Osteoblast (primary cell): ENCODE measurements around the gene MLLT6. TPM values are rescaled to one million over a fixed set of nuclear protein-coding genes. Genes with fewer than 3 reads are reported as not detected.

Experiments used
- DNase-seq: peaks from one replicate; pipeline ENCODE4 v3.0.0; 2011; ENCODE audit warnings: low spot score, mixed read lengths; ENCODE audit not compliant: insufficient read length; ENCODE audit errors: missing footprints
- H2AFZ ChIP-seq: 2 replicates; pipeline ENCODE4 v1.6.0; 2011; ENCODE audit warnings: mild to moderate bottlenecking, low read length
- H3K27ac ChIP-seq: 2 replicates; pipeline ENCODE4 v1.5.1; 2011; ENCODE audit warnings: mild to moderate bottlenecking, low read depth, low read length, moderate library complexity
- H3K27me3 ChIP-seq: 2 replicates; pipeline ENCODE4 v1.6.0; 2012; ENCODE audit warnings: mild to moderate bottlenecking, control low read depth, inconsistent platforms, low read length, moderate library complexity; ENCODE audit not compliant: insufficient read depth
- H3K36me3 ChIP-seq: 2 replicates; pipeline ENCODE4 v1.5.1; 2011; ENCODE audit warnings: mild to moderate bottlenecking, low read length, control low read depth, moderate library complexity; ENCODE audit not compliant: insufficient read depth
- H3K4me1 ChIP-seq: 2 replicates; pipeline ENCODE4 v1.5.1; 2011; ENCODE audit warnings: mild to moderate bottlenecking, low read length, control low read depth, moderate library complexity; ENCODE audit not compliant: insufficient read depth
- H3K4me2 ChIP-seq: 2 replicates; pipeline ENCODE4 v1.6.0; 2011; ENCODE audit warnings: mild to moderate bottlenecking, low read length; ENCODE audit not compliant: insufficient read depth
- H3K4me3 ChIP-seq: fragments of 200-600 bp; sonication (generic); 3 replicates; pipeline ENCODE4 v1.5.1; 2012; ENCODE audit warnings: mild to moderate bottlenecking, low read length, inconsistent platforms; ENCODE audit not compliant: insufficient read depth
- H3K79me2 ChIP-seq: 2 replicates; pipeline ENCODE4 v1.6.0; 2012; ENCODE audit warnings: mild to moderate bottlenecking, low read length, control low read depth, inconsistent platforms; ENCODE audit not compliant: insufficient read depth
- H3K9me3 ChIP-seq: 2 replicates; pipeline ENCODE4 v1.5.1; 2011; ENCODE audit warnings: low read depth, low read length, control low read depth
- H4K20me1 ChIP-seq: 2 replicates; pipeline ENCODE4 v1.6.0; 2012; ENCODE audit warnings: mild to moderate bottlenecking, low read length, control low read depth; ENCODE audit not compliant: insufficient read depth
- CTCF ChIP-seq: IDR thresholded peaks from 2 replicates; pipeline ENCODE4 v1.5.1; 2011; ENCODE audit warnings: mild to moderate bottlenecking, low read depth, low read length, moderate library complexity; ENCODE audit errors: extremely low read depth
- total RNA-seq: library from RNA; depleted of rRNA; stranded (reverse); fragments of >200 nt; gene quantifications from 2 replicates; pipeline ENCODE4 v1.2.3, GENCODE V29; 2012

The MLLT6 gene
- total RNA-seq, 1 donor: 33.3 TPM

GRCh38 chr17:38702916-38703741 lies 1.9 kb upstream of the MLLT6 start:
- peaks cover 21% of the 10 kb centered on the region for H4K20me1 ChIP-seq
- H3K9me3 ChIP-seq: no peaks in the 10 kb centered on the region
- H3K4me3 ChIP-seq: peak overlapping the region; percentile 91
- H3K4me2 ChIP-seq: peak overlapping the region; percentile 98
- peaks cover 5% of the 10 kb centered on the region for H3K36me3 ChIP-seq
- H3K27ac ChIP-seq: peak overlapping the region; percentile 83
- no peaks in the 10 kb centered on the region for H3K27me3 ChIP-seq
- peaks cover 28% of the 10 kb centered on the region for H3K79me2 ChIP-seq
- TF ChIP-seq CTCF: no peak
- peaks cover 44% of the 10 kb centered on the region for H3K4me1 ChIP-seq
- H2AFZ ChIP-seq: peak overlapping the region; percentile 91
- DNase-seq: peak; percentile 86

GRCh38 chr17:38703742-38704605 lies 1.1 kb upstream of the MLLT6 start:
- Histone ChIP-seq H3K4me3 (peak overlapping the region; percentile 91), H3K4me1 (peaks cover 44% of the 10 kb centered on the region)

DNA sequence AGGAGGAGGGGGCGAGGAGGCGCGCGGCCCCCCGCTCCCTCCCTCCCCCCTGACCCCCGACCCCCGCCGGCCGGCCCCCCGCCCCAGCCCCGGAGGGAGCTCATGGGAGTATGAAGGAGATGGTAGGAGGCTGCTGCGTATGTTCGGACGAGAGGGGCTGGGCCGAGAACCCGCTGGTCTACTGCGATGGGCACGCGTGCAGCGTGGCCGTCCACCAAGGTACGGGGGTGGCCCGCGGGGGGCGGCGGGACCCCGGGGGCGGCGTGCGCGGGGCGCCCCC lies 390 bp downstream of the MLLT6 start:
- Histone ChIP-seq H3K27ac (no peak overlapping the region), H3K4me1 (peaks cover 44% of the 10 kb centered on the region), H3K36me3 (peaks cover 18% of the 10 kb centered on the region), H3K9me3 (no peaks in the 10 kb centered on the region), H3K79me2 (peaks cover 28% of the 10 kb centered on the region), H2AFZ (no peak overlapping the region), H3K27me3 (no peaks in the 10 kb centered on the region), H3K4me3 (peak overlapping the region; percentile 91), H3K4me2 (peak overlapping the region; percentile 87), H4K20me1 (peaks cover 37% of the 10 kb centered on the region)
- no peak for TF ChIP-seq CTCF
- no peak for DNase-seq

More at GRCh38 chr17:38703742-38704605, 1.1 kb upstream of the MLLT6 start:
- Histone ChIP-seq H3K27me3 (no peaks in the 10 kb centered on the region), H3K9me3 (no peaks in the 10 kb centered on the region), H3K79me2 (peaks cover 28% of the 10 kb centered on the region), H2AFZ (peak overlapping the region; percentile 91), H3K27ac (peak overlapping the region; percentile 66), H3K36me3 (peaks cover 12% of the 10 kb centered on the region), H4K20me1 (peaks cover 25% of the 10 kb centered on the region), H3K4me2 (peak overlapping the region; percentile 98)
- DNase-seq: peak; percentile 93
- no peak for TF ChIP-seq CTCF
